Dendritic cell treated with granulocyte-macrophage colony-stimulating factor and Interleukin-4, amounts not matched to agents 40 ng/mL and 50 ng/mL, for 4 days (primary cell): ENCODE results near the gene RPS6KA4.

ENCODE experiments used
- H3K27ac Mint-ChIP-seq: one replicate; pipeline ENCODE4 v1.8.0; 2022; ENCODE audit warnings: mild to moderate bottlenecking, mixed read lengths
- H3K27me3 Mint-ChIP-seq: one replicate; pipeline ENCODE4 v1.8.0; 2022; ENCODE audit warnings: mild to moderate bottlenecking, mixed read lengths
- H3K36me3 Mint-ChIP-seq: one replicate; pipeline ENCODE4 v1.8.0; 2022; ENCODE audit warnings: low read depth, mixed read lengths
- H3K4me1 Mint-ChIP-seq: one replicate; pipeline ENCODE4 v1.8.0; 2022; ENCODE audit warnings: low read depth, mixed read lengths
- H3K4me3 Mint-ChIP-seq: one replicate; pipeline ENCODE4 v1.8.0; 2022; ENCODE audit warnings: mild to moderate bottlenecking, moderate library complexity, mixed read lengths
- H3K9me3 Mint-ChIP-seq: one replicate; pipeline ENCODE4 v1.8.0; 2022; ENCODE audit warnings: mixed read lengths
- intact Hi-C: fragments of 100-400 bp; cut with micrococcal nuclease; formaldehyde crosslinking; loops from one replicate; pipeline ENCODE4 v1.15.0; 2022

RPS6KA4 gene

GRCh38 chr11:64348383-64349024 lies 10.5 kb upstream of the RPS6KA4 start:
- Mint-ChIP-seq H3K9me3 (no peaks in the 10 kb centered on the region), H3K27me3 (no peaks in the 10 kb centered on the region), H3K36me3 (peaks cover 94% of the 10 kb centered on the region), H3K4me3 (no peak overlapping the region), H3K4me1 (peaks cover 32% of the 10 kb centered on the region), H3K27ac (no peak overlapping the region)
- intact Hi-C loops, result no loop called here

GRCh38 chr11:64349025-64349387 lies 10.0 kb upstream of the RPS6KA4 start:
- no peaks in the 10 kb centered on the region for H3K9me3 Mint-ChIP-seq
- H3K36me3 Mint-ChIP-seq, result peaks cover 94% of the 10 kb centered on the region
- no peak overlapping the region for H3K4me3 Mint-ChIP-seq
- intact Hi-C loops, result no loop called here
- H3K27me3 Mint-ChIP-seq, result no peaks in the 10 kb centered on the region
- no peak overlapping the region for H3K27ac Mint-ChIP-seq
- H3K4me1 Mint-ChIP-seq, result peaks cover 32% of the 10 kb centered on the region

- H3K9me3 Mint-ChIP-seq, result no peaks in the 10 kb centered on the region
- intact Hi-C loops, result no loop called here
- peaks cover 29% of the 10 kb centered on the region for H3K4me1 Mint-ChIP-seq
- H3K4me3 Mint-ChIP-seq, result no peak overlapping the region
- no peaks in the 10 kb centered on the region for H3K27me3 Mint-ChIP-seq
- no peak overlapping the region for H3K27ac Mint-ChIP-seq
- peaks cover 94% of the 10 kb centered on the region for H3K36me3 Mint-ChIP-seq
These were observed 9.6 kb upstream of the RPS6KA4 start for GRCh38 chr11:64349404-64349803.

- H3K4me3 Mint-ChIP-seq, result no peak overlapping the region
- peaks cover 22% of the 10 kb centered on the region for H3K4me1 Mint-ChIP-seq
- intact Hi-C loops, result loop anchor here (10.0 kb wide), 1 partner anchor 304 kb away; no protein-coding TSS in a partner anchor
- H3K27me3 Mint-ChIP-seq, result no peaks in the 10 kb centered on the region
- H3K9me3 Mint-ChIP-seq, result no peaks in the 10 kb centered on the region
- no peak overlapping the region for H3K27ac Mint-ChIP-seq
- H3K36me3 Mint-ChIP-seq, result peaks cover 76% of the 10 kb centered on the region
These were observed 7.8 kb upstream of the RPS6KA4 start for GRCh38 chr11:64351136-64351631.

GRCh38 chr11:64352099-64352994 lies 6.6 kb upstream of the RPS6KA4 start:
- intact Hi-C loops, result loop anchor here (10.0 kb wide), 1 partner anchor 302 kb away; no protein-coding TSS in a partner anchor
- Mint-ChIP-seq H3K4me1 (peaks cover 19% of the 10 kb centered on the region), H3K27me3 (no peaks in the 10 kb centered on the region)

GRCh38 chr11:64352995-64353714 lies 5.8 kb upstream of the RPS6KA4 start:
- no peak overlapping the region for H3K4me3 Mint-ChIP-seq
- peaks cover 24% of the 10 kb centered on the region for H3K4me1 Mint-ChIP-seq
- intact Hi-C loops, result loop anchor here (10.0 kb wide), 1 partner anchor 302 kb away; no protein-coding TSS in a partner anchor
- peaks cover 75% of the 10 kb centered on the region for H3K36me3 Mint-ChIP-seq
- H3K27ac Mint-ChIP-seq, result no peak overlapping the region
- no peaks in the 10 kb centered on the region for H3K27me3 Mint-ChIP-seq
- no peaks in the 10 kb centered on the region for H3K9me3 Mint-ChIP-seq

More at GRCh38 chr11:64352099-64352994, 6.6 kb upstream of the RPS6KA4 start:
- Mint-ChIP-seq H3K36me3 (peaks cover 76% of the 10 kb centered on the region), H3K27ac (no peak overlapping the region), H3K9me3 (no peaks in the 10 kb centered on the region), H3K4me3 (no peak overlapping the region)

- no peaks in the 10 kb centered on the region for H3K27me3 Mint-ChIP-seq
- intact Hi-C loops, result loop anchor here (10.0 kb wide), 1 partner anchor 301 kb away; no protein-coding TSS in a partner anchor
- H3K36me3 Mint-ChIP-seq, result peaks cover 71% of the 10 kb centered on the region
- peaks cover 30% of the 10 kb centered on the region for H3K4me1 Mint-ChIP-seq
- H3K4me3 Mint-ChIP-seq, result no peak overlapping the region
- no peaks in the 10 kb centered on the region for H3K9me3 Mint-ChIP-seq
- H3K27ac Mint-ChIP-seq, result no peak overlapping the region
These were observed 5.1 kb upstream of the RPS6KA4 start for GRCh38 chr11:64353715-64354506.

GRCh38 chr11:64355078-64355940 lies 3.7 kb upstream of the RPS6KA4 start:
- H3K27me3 Mint-ChIP-seq, result no peaks in the 10 kb centered on the region
- no peaks in the 10 kb centered on the region for H3K9me3 Mint-ChIP-seq
- peaks cover 42% of the 10 kb centered on the region for H3K4me1 Mint-ChIP-seq
- H3K4me3 Mint-ChIP-seq, result peak overlapping the region; percentile 57
- intact Hi-C loops, result loop anchor here (10.0 kb wide), 1 partner anchor 299 kb away; no protein-coding TSS in a partner anchor
- peaks cover 71% of the 10 kb centered on the region for H3K36me3 Mint-ChIP-seq
- H3K27ac Mint-ChIP-seq, result peak overlapping the region; percentile 76

GRCh38 chr11:64356498-64357411 lies 2.2 kb upstream of the RPS6KA4 start:
- Mint-ChIP-seq H3K27ac (peak overlapping the region; percentile 80), H3K4me1 (peaks cover 54% of the 10 kb centered on the region), H3K4me3 (no peak overlapping the region), H3K9me3 (no peaks in the 10 kb centered on the region), H3K27me3 (no peaks in the 10 kb centered on the region), H3K36me3 (peaks cover 71% of the 10 kb centered on the region)
- intact Hi-C loops, result loop anchor here (10.0 kb wide), 1 partner anchor 298 kb away; no protein-coding TSS in a partner anchor

- Mint-ChIP-seq H3K4me1 (peaks cover 54% of the 10 kb centered on the region), H3K27ac (peak overlapping the region; percentile 80), H3K36me3 (peaks cover 71% of the 10 kb centered on the region), H3K9me3 (no peaks in the 10 kb centered on the region), H3K4me3 (no peak overlapping the region), H3K27me3 (no peaks in the 10 kb centered on the region)
- intact Hi-C loops, result loop anchor here (10.0 kb wide), 1 partner anchor 297 kb away; no protein-coding TSS in a partner anchor
These were observed 1.5 kb upstream of the RPS6KA4 start for GRCh38 chr11:64357446-64357845.

GRCh38 chr11:64357904-64358535 lies 942 bp upstream of the RPS6KA4 start:
- peaks cover 54% of the 10 kb centered on the region for H3K4me1 Mint-ChIP-seq

More at GRCh38 chr11:64357904-64358535, 942 bp upstream of the RPS6KA4 start:
- intact Hi-C loops, result loop anchor here (10.0 kb wide), 1 partner anchor 297 kb away; no protein-coding TSS in a partner anchor
- Mint-ChIP-seq H3K27me3 (no peaks in the 10 kb centered on the region), H3K36me3 (peaks cover 71% of the 10 kb centered on the region), H3K27ac (peak overlapping the region; percentile 80), H3K9me3 (no peaks in the 10 kb centered on the region), H3K4me3 (peak overlapping the region; percentile 93)
